Left ventricle myocardium inferior (tissue), 1 donor: ENCODE measurements around the gene ZKSCAN5. TPM values are rescaled to one million over a fixed set of nuclear protein-coding genes. Genes with fewer than 3 reads are reported as not detected.
A peak's percentile ranks its signal among the peaks of the same experiment; 100 is the strongest.

Experiments
- DNase-seq: peaks from one replicate; pipeline ENCODE4 v3.0.0-alpha.2; 2020
- H3K27ac ChIP-seq: fragments of 200-600 bp; replicated peaks from 2 replicates; pipeline ENCODE4 v1.8.0; 2021
- H3K27me3 ChIP-seq: fragments of 200-600 bp; 2 replicates; pipeline ENCODE4 v1.8.0; 2021; ENCODE audit warnings: low read depth
- H3K36me3 ChIP-seq: fragments of 200-600 bp; 2 replicates; pipeline ENCODE4 v1.8.0; 2021
- H3K4me1 ChIP-seq: fragments of 200-600 bp; 2 replicates; pipeline ENCODE4 v1.8.0; 2021
- H3K4me3 ChIP-seq: fragments of 200-600 bp; 2 replicates; pipeline ENCODE4 v1.8.0; 2021; ENCODE audit warnings: mild to moderate bottlenecking, moderate library complexity
- H3K9me3 ChIP-seq: fragments of 200-600 bp; replicated peaks from 2 replicates; pipeline ENCODE4 v1.8.0; 2021
- intact Hi-C: fragments of 100-400 bp; cut with micrococcal nuclease; formaldehyde crosslinking; loops from one replicate; pipeline ENCODE4 v1.11.0; 2022
- total RNA-seq: library from RNA; stranded (reverse); fragmentation: NEBNext Ultra II Directional; extraction: Animal tissue kit (Norgen Biotek cat#: 25700); gene quantifications from one replicate; pipeline ENCODE4 v1.2.1, GENCODE V29; 2021
- TF ChIP-seq, protein P1 (sequence below): fragments of 200-600 bp; IDR thresholded peaks from 2 replicates; pipeline ENCODE4 v1.8.0; 2021; ENCODE audit warnings: antibody characterized with exemption, mild to moderate bottlenecking, borderline replicate concordance
- donor health status: DM: no; HTN: yes; CAD: no; lungs with severe emphysema.

ZKSCAN5 gene
- total RNA-seq, 1 donor from 2014 or later: 6.0 TPM

DNA sequence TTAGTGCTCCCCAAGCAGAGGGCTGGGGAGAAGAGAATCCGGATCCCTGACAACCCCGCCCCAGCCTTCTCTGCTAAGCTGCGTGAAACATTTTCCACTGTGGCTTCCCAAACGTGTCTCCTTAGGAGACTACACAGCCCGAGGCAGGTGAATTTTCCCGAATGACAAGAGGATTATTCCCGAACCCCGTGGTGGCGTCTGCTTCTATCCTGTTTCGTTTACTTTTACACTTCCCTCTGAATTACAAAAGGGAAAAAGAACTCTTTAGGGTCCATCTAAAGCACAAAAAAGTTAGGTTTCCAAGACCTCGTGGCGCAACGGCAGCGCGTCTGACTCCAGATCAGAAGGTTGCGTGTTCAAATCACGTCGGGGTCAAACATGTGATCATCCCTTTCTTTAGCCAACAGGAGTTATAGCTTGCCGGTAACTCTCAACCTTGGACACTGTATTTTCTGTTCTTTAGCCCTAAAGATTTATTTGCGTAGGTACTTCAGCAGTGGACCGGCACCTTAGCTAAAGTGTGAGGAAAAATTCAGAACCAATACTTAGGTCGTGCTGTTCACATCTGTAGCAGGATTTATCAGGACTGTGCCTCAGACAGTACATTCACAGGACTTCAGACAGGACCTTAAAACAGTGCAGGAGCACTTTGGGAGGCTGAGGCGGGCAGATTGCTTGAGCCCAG, 34.9 kb upstream of the ZKSCAN5 start:
- Histone ChIP-seq H3K36me3 (no peaks in the 10 kb centered on the region), H3K9me3 (no peaks in the 10 kb centered on the region), H3K27ac (peak overlapping the region; percentile 90), H3K4me1 (peaks cover 49% of the 10 kb centered on the region), H3K27me3 (no peaks in the 10 kb centered on the region), H3K4me3 (peak overlapping the region; percentile 48)
- TF ChIP-seq, protein P1, sequence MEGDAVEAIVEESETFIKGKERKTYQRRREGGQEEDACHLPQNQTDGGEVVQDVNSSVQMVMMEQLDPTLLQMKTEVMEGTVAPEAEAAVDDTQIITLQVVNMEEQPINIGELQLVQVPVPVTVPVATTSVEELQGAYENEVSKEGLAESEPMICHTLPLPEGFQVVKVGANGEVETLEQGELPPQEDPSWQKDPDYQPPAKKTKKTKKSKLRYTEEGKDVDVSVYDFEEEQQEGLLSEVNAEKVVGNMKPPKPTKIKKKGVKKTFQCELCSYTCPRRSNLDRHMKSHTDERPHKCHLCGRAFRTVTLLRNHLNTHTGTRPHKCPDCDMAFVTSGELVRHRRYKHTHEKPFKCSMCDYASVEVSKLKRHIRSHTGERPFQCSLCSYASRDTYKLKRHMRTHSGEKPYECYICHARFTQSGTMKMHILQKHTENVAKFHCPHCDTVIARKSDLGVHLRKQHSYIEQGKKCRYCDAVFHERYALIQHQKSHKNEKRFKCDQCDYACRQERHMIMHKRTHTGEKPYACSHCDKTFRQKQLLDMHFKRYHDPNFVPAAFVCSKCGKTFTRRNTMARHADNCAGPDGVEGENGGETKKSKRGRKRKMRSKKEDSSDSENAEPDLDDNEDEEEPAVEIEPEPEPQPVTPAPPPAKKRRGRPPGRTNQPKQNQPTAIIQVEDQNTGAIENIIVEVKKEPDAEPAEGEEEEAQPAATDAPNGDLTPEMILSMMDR: no peak
- intact Hi-C loops: no loop called here
- no peak for DNase-seq

DNA sequence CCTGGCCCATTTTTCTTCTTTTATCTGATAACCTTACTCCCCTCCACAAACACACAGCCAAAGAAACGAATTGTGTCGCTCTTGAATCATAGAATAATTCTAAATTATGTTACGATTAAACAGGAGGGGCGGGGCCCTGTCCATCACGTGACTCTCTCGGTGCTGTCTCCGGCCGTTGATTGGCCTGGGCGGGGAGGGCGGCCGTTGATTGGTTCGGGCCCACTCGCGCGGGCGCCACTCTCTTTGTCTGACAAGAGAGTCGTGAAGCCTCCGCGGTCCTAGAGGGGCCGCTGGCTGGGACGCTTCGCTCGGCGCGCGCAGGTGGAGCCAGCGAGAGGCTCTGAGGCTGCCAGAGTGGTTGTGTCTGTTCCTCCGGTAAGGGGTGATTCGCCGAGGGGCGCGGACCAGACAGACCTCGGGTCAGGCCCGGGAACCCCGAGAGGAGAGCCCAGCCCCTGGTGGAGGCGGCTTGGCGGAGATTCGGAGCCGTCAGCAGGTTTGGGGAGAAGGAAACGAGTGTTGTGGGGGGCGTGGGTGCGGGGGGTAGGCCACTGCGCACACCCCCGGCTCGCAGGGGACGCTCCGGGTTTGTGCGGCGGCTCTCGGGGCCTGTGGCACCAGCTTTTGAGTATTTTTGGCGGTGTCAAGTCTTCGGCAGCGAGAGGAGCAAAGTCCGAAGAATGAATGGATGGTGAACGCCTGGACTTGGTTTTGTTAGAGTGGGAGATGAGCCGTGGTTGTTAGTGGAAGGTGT, 31.7 kb upstream of the ZKSCAN5 start, which contains the start of gene ZNF789:
TSS of gene ZNF789 (plus strand) at position 330 of the 754 bp plus-strand sequence. CDS start 3,567 bp downstream, outside the sequence.
- Histone ChIP-seq H3K27me3 (no peaks in the 10 kb centered on the region), H3K9me3 (no peaks in the 10 kb centered on the region), H3K36me3 (no peaks in the 10 kb centered on the region), H3K27ac (peak within 1 kb of the TSS; percentile 90), H3K4me1 (peaks cover 32% of the 10 kb centered on the region), H3K4me3 (peak within 1 kb of the TSS; percentile 78)
- peak; percentile 99 for DNase-seq
- TF ChIP-seq, protein P1: no peak
- intact Hi-C loops: no loop called here

DNA sequence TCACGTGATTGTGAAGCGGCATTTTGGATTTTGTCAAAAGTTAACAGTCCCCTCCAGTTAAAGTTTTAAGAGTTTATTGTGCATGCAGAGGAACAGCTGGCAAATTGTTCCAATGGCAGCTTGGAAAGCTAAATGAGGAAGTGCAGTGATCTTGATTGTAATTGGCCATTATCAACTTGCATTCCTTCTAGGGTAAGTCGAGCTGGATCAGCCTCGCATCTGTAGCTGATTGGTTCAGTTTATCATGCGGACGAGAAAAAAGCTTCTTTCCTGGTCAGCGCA, 31.2 kb upstream of the ZKSCAN5 start:
- no peaks in the 10 kb centered on the region for H3K27me3 ChIP-seq
- H3K4me3 ChIP-seq: peak overlapping the region; percentile 78
- H3K4me1 ChIP-seq: peaks cover 37% of the 10 kb centered on the region
- TF ChIP-seq, protein P1: no peak
- H3K27ac ChIP-seq: peak overlapping the region; percentile 90
- no peak for DNase-seq
- H3K9me3 ChIP-seq: no peaks in the 10 kb centered on the region
- intact Hi-C loops: no loop called here
- no peaks in the 10 kb centered on the region for H3K36me3 ChIP-seq

DNA sequence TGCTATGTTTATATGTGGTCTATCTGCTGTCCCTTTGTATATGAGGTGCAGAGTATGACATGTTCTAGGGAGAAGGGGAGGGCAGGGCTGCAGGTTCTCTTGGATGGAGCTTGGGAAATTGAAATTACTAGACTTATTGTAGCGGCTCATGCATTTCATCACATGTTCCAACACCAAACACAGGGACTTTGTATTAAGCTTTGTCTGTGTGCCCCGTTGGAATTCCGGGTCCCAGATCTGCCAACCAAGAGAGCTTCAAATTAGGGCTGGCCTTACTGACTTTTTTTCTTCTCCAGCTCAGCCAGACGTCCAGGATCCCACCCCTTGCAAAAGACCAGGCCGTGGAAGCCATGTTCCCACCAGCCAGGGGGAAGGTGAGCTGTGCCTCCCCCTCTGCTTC, 28.4 kb upstream of the ZKSCAN5 start:
- TF ChIP-seq, protein P1: no peak
- no peaks in the 10 kb centered on the region for H3K27me3 ChIP-seq
- no peak overlapping the region for H3K4me3 ChIP-seq
- no peaks in the 10 kb centered on the region for H3K9me3 ChIP-seq
- peaks cover 11% of the 10 kb centered on the region for H3K36me3 ChIP-seq
- intact Hi-C loops: no loop called here
- H3K27ac ChIP-seq: no peak overlapping the region
- no peak for DNase-seq
- H3K4me1 ChIP-seq: peaks cover 44% of the 10 kb centered on the region

DNA sequence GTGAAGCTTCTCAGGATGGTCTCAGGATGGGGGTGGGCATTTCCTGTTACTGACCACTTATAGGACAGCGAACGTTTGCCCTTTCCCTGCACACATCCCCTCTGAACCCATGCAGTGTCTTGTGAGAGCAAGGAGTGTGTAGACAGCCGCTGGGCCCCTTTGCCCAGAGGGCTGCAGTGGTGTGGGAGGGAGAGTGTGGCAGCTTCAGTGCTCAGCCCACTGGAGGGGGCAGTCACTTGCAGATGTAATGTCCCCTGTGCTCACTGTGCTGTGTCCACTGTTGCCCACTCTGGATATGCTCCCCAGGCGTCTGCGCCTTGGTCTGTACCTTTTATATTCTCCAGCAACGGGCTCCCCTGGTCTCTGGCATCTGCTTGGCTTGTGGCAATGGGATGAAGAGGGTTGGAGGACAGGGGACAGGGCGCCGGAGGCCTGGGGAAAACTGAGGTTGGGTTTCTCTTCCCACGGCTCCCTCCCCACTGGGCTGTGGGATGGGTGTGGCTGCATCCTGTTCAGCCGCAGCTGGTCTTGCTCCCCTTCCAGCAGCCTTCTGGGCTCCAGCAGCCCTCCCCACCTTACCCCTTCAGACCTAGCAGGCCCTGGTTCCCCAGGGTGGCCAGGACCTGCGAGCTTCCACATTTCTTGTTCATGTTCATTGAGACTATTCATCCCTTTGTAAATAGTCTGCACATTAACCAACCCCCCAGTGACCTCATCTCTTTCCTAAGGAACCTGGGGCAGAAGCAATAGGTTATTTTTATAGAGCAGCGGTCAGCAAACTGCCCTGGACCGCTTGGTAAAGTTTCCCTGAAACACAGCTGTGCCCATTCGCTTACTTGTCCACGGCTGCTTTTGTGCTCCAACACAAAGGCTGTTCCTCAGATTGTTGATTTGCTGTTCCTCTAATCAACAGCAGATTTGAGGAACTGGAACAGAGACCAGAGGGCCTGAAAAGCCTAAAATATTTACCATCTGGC, 25.7 kb upstream of the ZKSCAN5 start:
- peaks cover 22% of the 10 kb centered on the region for H3K4me1 ChIP-seq
- no peaks in the 10 kb centered on the region for H3K9me3 ChIP-seq
- peak overlapping the region; percentile 6 for H3K4me3 ChIP-seq
- TF ChIP-seq, protein P1: no peak
- no peaks in the 10 kb centered on the region for H3K27me3 ChIP-seq
- peak overlapping the region; percentile 65 for H3K27ac ChIP-seq
- DNase-seq: no peak
- intact Hi-C loops: no loop called here
- peaks cover 19% of the 10 kb centered on the region for H3K36me3 ChIP-seq
